SU-DHL-6 (cell line): ENCODE results near the gene SELENON.

ENCODE experiments used
- CTCF ChIP-seq: fragments of 200-600 bp; sonication (generic); IDR thresholded peaks from one replicate; pipeline ENCODE4 v1.5.1; 2017; ENCODE audit warnings: antibody characterized with exemption, mild to moderate bottlenecking, low read length, moderate library complexity; ENCODE audit not compliant: insufficient read depth, poor library complexity, severe bottlenecking
- EZH2phosphoT487 ChIP-seq: fragments of 200-600 bp; sonication (generic), shearing (Covaris generic); conservative IDR thresholded peaks from 2 replicates; pipeline ENCODE4 v1.6.1; 2018; ENCODE audit warnings: mild to moderate bottlenecking, antibody characterized with exemption, low read length, moderate library complexity, mixed read lengths

GRCh38 chr1:25790472-25790871 is 9.5 kb upstream of the SELENON start:
- TF ChIP-seq CTCF, result no peak
- no peak for TF ChIP-seq EZH2phosphoT487
